GM04503 (cell line): ENCODE data around the gene CROCC.

Experiments
- DNase-seq: peaks from one replicate; pipeline ENCODE4 v3.0.0-alpha.2; 2012; ENCODE audit warnings: low read depth

CROCC gene

GRCh38 chr1:17012775-17013490 is 91.2 kb downstream of the CROCC start:
- DNase-seq, result no peak

- no peak for DNase-seq
These were observed 92.0 kb downstream of the CROCC start for GRCh38 chr1:17013491-17014320.

GRCh38 chr1:17014671-17015567 is 93.2 kb downstream of the CROCC start:
- DNase-seq, result no peak

- no peak for DNase-seq
These were observed 94.6 kb downstream of the CROCC start for GRCh38 chr1:17016317-17016661.

GRCh38 chr1:17017435-17017834 is 95.7 kb downstream of the CROCC start:
- no peak for DNase-seq

- no peak for DNase-seq
These were observed 97.1 kb downstream of the CROCC start for GRCh38 chr1:17018849-17019248.

GRCh38 chr1:17020502-17020901 is 98.8 kb downstream of the CROCC start:
- no peak for DNase-seq

- no peak for DNase-seq
These were observed 100.2 kb downstream of the CROCC start for GRCh38 chr1:17021896-17022295.
